ENCODE results near the gene DLGAP4.

- TF ChIP-seq EZH2phosphoT487 (IDR thresholded peaks at IDR 0.05; ENCODE audit: insufficient read depth, low read depth) (no peak), EZH2 (IDR thresholded peaks at IDR 0.05; ENCODE audit: insufficient read depth, poor library complexity, severe bottlenecking) (no peak)
Measured at GRCh38 chr20:36449663-36450062, 143.5 kb downstream of the DLGAP4 start.
